HG02943 (cell line): ENCODE data around the gene YIPF7.

Experiments used
- ATAC-seq: cut with Tn5 transposase; IDR thresholded peaks from one replicate; pipeline ENCODE4 v1.9.1; 2021; ENCODE audit warnings: mild to moderate bottlenecking, low read depth, moderate library complexity; ENCODE audit not compliant: unreplicated experiment

The YIPF7 gene

DNA sequence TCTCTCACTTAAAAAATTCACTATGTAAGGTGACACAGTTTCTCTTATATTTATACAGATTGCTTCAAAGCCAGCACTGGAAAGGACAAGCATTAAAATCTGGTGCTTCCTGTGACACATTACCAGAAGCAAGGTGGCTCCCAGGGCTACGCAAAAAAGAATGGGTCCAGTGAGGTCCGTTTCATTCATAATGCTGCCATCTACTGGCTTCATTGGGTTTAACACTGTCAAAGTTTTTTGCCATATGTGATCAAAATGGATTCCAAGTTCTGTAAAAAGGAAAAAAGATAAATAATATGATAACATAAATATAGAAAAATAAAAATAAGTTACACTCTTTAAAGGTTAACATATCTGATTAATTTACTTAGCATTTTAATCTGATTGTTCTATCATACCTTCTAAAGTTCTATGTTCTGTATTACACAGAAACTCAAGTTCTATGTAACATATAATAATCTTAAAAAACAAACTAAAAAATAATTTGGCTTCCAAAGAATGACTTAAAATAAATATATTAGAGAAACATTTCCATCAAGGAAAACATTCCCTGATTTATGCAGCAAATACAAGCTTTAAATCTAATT is 22.1 kb downstream of the YIPF7 start:
- ATAC-seq: peak; percentile 95

DNA sequence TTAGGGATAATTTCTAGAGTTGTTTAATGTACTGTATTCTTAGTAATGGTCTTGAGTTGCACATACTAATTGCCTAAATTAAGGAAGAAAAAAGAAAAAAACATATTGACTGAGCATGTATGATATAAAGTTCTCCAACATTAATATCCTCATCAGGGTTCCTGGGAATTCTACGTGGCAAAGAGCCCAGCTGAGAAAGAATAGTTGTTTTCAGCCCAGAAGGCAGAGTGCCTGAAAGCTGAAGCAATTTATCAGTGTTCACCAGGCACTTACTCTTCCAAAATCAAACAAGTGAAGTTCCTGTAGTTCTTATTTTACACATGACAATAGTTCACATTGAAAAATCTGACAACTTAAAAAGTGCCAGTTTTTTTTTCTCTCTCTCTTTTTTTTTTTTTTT is 27.7 kb downstream of the YIPF7 start:
- no peak for ATAC-seq

DNA sequence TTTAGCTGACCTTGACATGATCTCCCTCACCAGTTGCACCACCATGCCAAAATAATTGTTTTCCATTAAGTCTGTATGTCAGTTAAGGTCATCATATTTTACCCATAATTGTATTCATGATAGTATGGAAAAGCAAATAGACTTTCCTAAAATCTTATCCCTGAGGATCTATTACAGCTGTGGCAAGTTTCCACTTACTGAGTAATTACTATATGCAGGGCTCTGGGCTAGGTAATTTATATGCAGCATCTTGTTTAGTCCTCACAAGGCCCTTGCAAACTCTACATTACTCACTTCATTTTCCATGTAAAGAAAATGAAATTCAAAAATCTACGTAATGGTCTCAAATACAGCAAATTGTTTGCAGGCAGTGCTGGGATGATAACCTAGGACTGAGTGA is 34.8 kb downstream of the YIPF7 start:
- no peak for ATAC-seq

DNA sequence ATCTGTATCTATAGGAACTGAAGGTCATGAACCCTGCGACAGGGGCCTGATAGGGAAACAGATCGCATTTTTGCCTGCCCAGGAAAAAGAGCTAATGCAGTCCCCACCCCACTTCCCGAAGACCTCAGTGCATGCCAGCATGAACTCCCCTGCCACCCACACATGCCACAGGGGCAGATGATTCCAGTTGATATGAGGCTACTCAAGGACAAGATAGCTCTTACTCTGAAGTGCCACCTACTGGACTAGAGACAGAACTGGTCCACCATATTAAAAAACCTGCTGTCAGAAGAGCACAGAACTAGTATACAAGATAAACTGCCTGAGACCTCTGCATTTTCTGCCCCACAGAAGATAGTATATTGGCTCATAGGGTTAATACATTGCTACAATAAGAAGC is 68.0 kb downstream of the YIPF7 start:
- ATAC-seq: no peak

DNA sequence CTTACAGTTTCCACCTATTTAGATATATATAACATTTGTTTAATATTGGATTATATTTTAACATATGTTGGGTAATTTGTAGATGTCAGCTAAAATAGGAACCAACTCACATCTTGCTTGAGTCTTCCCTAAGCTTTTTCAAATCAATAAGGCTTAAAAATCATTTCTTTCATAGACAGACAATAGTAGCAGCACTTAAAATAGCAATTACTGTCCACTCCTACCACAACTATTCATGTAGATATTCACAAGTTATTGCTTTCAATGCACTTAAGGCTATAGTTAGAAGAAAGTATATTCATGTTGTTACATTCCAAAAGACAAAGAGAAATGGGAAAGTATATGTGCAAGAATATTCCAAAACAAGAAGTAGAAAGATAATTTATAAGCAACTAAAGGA is 71.2 kb downstream of the YIPF7 start:
- no peak for ATAC-seq

DNA sequence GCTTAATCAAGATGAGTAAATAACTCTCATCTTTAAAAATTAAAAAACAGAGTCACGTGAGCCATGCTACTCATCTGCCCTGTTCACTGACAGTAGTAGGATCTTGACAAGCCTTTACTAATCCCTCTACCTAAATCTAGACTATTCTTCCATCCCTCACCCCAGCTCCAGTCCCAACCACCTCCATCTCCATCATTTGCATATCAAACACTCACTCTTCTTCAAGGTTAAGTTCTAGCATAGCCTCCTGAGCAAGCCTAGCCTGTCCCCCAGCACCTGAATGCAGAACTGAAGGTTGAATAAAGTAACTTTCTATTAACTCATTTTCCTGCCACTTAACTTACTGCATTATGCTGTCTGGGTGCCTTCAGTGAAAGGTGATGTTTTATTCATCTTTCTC is 72.5 kb downstream of the YIPF7 start:
- no peak for ATAC-seq
